Neural cell (in vitro differentiated cells): ENCODE measurements around the gene PSMB1. TPM values are rescaled to one million over a fixed set of nuclear protein-coding genes. Genes with fewer than 3 reads are reported as not detected.

Experiments used
- H2AFZ ChIP-seq: fragments of 200-600, 300-800 bp; sonication (generic), shearing (Covaris generic); 2 replicates; pipeline ENCODE4 v1.6.0; 2014; ENCODE audit warnings: low read depth, mild to moderate bottlenecking, antibody characterized with exemption, low read length, moderate library complexity
- H3F3A ChIP-seq: fragments of 200-600 bp; shearing (Covaris generic); 2 replicates; pipeline ENCODE4 v1.6.1; 2016; ENCODE audit warnings: mild to moderate bottlenecking, moderate library complexity, mixed read lengths, antibody characterized with exemption, low read length; ENCODE audit not compliant: insufficient read depth, poor library complexity, severe bottlenecking
- H3K27ac ChIP-seq: fragments of 200-600, 300-800 bp; sonication (generic), shearing (Covaris generic); 2 replicates; pipeline ENCODE4 v1.5.1; 2014; ENCODE audit warnings: mild to moderate bottlenecking, low read length, moderate library complexity
- H3K27me3 ChIP-seq: fragments of 300-800, 200-600 bp; sonication (generic), shearing (Covaris generic); 2 replicates; pipeline ENCODE4 v1.6.0; 2014; ENCODE audit warnings: mild to moderate bottlenecking, low read depth, low read length, moderate library complexity; ENCODE audit not compliant: insufficient read depth
- H3K36me3 ChIP-seq: fragments of 300-800, 200-600 bp; sonication (generic), shearing (Covaris generic); 2 replicates; pipeline ENCODE4 v1.5.1; 2014; ENCODE audit warnings: mild to moderate bottlenecking, antibody characterized with exemption, low read length, moderate library complexity; ENCODE audit not compliant: insufficient read depth
- H3K4me2 ChIP-seq: fragments of 300-800, 200-600 bp; sonication (generic), shearing (Covaris generic); 2 replicates; pipeline ENCODE4 v1.6.0; 2014; ENCODE audit warnings: mild to moderate bottlenecking, low read length
- H3K4me3 ChIP-seq: fragments of 300-800, 200-600 bp; sonication (generic), shearing (Covaris generic); 2 replicates; pipeline ENCODE4 v1.5.1; 2014; ENCODE audit warnings: mild to moderate bottlenecking, low read length, moderate library complexity
- H3K79me2 ChIP-seq: fragments of 200-600 bp; shearing (Covaris generic); replicated peaks from 2 replicates; pipeline ENCODE4 v1.6.0; 2014; ENCODE audit warnings: mild to moderate bottlenecking, low read length, moderate library complexity; ENCODE audit not compliant: insufficient read depth
- H3K9ac ChIP-seq: fragments of 300-800, 200-600 bp; sonication (generic), shearing (Covaris generic); 2 replicates; pipeline ENCODE4 v1.6.1; 2016; ENCODE audit warnings: mild to moderate bottlenecking, low read length, mixed read lengths
- H3K9me2 ChIP-seq: fragments of 200-600 bp; shearing (Covaris generic); 2 replicates; pipeline ENCODE4 v1.6.1; 2016; ENCODE audit warnings: mild to moderate bottlenecking, low read length, mixed read lengths; ENCODE audit not compliant: insufficient read depth
- H3K9me3 ChIP-seq: fragments of 200-600, 300-800 bp; sonication (generic), shearing (Covaris generic); 2 replicates; pipeline ENCODE4 v1.6.1; 2016; ENCODE audit warnings: mild to moderate bottlenecking, mixed run types, low read length, moderate library complexity, mixed read lengths
- H4K20me1 ChIP-seq: fragments of 200-600 bp; shearing (Covaris generic); 2 replicates; pipeline ENCODE4 v1.6.1; 2016; ENCODE audit warnings: mild to moderate bottlenecking, mixed run types; ENCODE audit not compliant: insufficient read depth
- CTCF ChIP-seq: fragments of 450-650 bp; IDR thresholded peaks from 2 replicates; pipeline ENCODE4 v1.5.1; 2014; ENCODE audit warnings: antibody characterized with exemption, mild to moderate bottlenecking, moderate library complexity; ENCODE audit not compliant: poor library complexity, severe bottlenecking
- EP300 ChIP-seq: fragments of 450-650 bp; conservative IDR thresholded peaks from 2 replicates; pipeline ENCODE4 v1.6.1; 2014; ENCODE audit warnings: antibody characterized with exemption, mild to moderate bottlenecking, moderate library complexity; ENCODE audit not compliant: poor library complexity, severe bottlenecking
- MXI1 ChIP-seq: fragments of 450-650 bp; conservative IDR thresholded peaks from 2 replicates; pipeline ENCODE4 v1.6.1; 2014; ENCODE audit warnings: antibody characterized with exemption, mild to moderate bottlenecking; ENCODE audit not compliant: poor library complexity, severe bottlenecking
- POLR2AphosphoS5 ChIP-seq: IDR thresholded peaks from 2 replicates; pipeline ENCODE4 v1.6.1; 2012
- RAD21 ChIP-seq: fragments of 450-650 bp; conservative IDR thresholded peaks from 2 replicates; pipeline ENCODE4 v1.6.1; 2014; ENCODE audit warnings: antibody characterized with exemption, mild to moderate bottlenecking, moderate library complexity
- REST ChIP-seq: IDR thresholded peaks from 2 replicates; pipeline ENCODE4 v1.6.1; 2012; ENCODE audit warnings: borderline replicate concordance
- SMC3 ChIP-seq: fragments of 450-650 bp; conservative IDR thresholded peaks from 2 replicates; pipeline ENCODE4 v1.6.1; 2014; ENCODE audit warnings: antibody characterized with exemption, mild to moderate bottlenecking, moderate library complexity; ENCODE audit not compliant: poor library complexity
- TAF1 ChIP-seq: IDR thresholded peaks from 2 replicates; pipeline ENCODE4 v1.6.1; 2012; ENCODE audit warnings: low read depth
- polyA plus RNA-seq: library from polyadenylated mRNA; depleted of rRNA; stranded (reverse); fragments of >200 nt; gene quantifications from 2 replicates; pipeline ENCODE4 v1.2.3, GENCODE V29; 2014

PSMB1 gene
- polyA plus RNA-seq, 1 donor from 2014 or later, result 365 TPM

GRCh38 chr6:170500955-170501590 is 52.0 kb downstream of the PSMB1 start:
- Histone ChIP-seq H3K36me3 (no peaks in the 10 kb centered on the region), H3K9me2 (no peaks in the 10 kb centered on the region), H3K27ac (no peak overlapping the region), H4K20me1 (no peaks in the 10 kb centered on the region), H3K4me2 (no peak overlapping the region), H3F3A (no peaks in the 10 kb centered on the region), H3K27me3 (no peaks in the 10 kb centered on the region), H3K79me2 (no peaks in the 10 kb centered on the region), H3K9ac (no peak overlapping the region), H2AFZ (no peak overlapping the region), H3K9me3 (peaks cover 9% of the 10 kb centered on the region), H3K4me3 (no peak overlapping the region)
- TF ChIP-seq RAD21, result no peak
- TF ChIP-seq SMC3, result no peak
- TF ChIP-seq CTCF, result no peak
- no peak for TF ChIP-seq POLR2AphosphoS5
- no peak for TF ChIP-seq EP300

GRCh38 chr6:170497841-170498301 is 55.2 kb downstream of the PSMB1 start:
- Histone ChIP-seq H3F3A (no peaks in the 10 kb centered on the region), H3K4me3 (no peak overlapping the region), H2AFZ (no peak overlapping the region), H3K27me3 (no peaks in the 10 kb centered on the region), H3K27ac (no peak overlapping the region), H3K4me2 (no peak overlapping the region), H3K9me2 (no peaks in the 10 kb centered on the region), H4K20me1 (no peaks in the 10 kb centered on the region), H3K36me3 (no peaks in the 10 kb centered on the region), H3K9me3 (peaks cover 9% of the 10 kb centered on the region), H3K79me2 (no peaks in the 10 kb centered on the region), H3K9ac (no peak overlapping the region)
- TF ChIP-seq POLR2AphosphoS5 (no peak), EP300 (no peak), REST (no peak), TAF1 (no peak), CTCF (no peak), MXI1 (no peak), SMC3 (no peak)
